NCI-H526 (cell line): Measurements from ENCODE around the gene GPRIN1.
A peak's percentile ranks its signal among the peaks of the same experiment; 100 is the strongest.

Experiments used
- DNase-seq, 2 experiments: peaks; one replicate each; lab custom pipeline; 2025; lab: John Stamatoyannopoulos, UW

The GPRIN1 gene

DNA sequence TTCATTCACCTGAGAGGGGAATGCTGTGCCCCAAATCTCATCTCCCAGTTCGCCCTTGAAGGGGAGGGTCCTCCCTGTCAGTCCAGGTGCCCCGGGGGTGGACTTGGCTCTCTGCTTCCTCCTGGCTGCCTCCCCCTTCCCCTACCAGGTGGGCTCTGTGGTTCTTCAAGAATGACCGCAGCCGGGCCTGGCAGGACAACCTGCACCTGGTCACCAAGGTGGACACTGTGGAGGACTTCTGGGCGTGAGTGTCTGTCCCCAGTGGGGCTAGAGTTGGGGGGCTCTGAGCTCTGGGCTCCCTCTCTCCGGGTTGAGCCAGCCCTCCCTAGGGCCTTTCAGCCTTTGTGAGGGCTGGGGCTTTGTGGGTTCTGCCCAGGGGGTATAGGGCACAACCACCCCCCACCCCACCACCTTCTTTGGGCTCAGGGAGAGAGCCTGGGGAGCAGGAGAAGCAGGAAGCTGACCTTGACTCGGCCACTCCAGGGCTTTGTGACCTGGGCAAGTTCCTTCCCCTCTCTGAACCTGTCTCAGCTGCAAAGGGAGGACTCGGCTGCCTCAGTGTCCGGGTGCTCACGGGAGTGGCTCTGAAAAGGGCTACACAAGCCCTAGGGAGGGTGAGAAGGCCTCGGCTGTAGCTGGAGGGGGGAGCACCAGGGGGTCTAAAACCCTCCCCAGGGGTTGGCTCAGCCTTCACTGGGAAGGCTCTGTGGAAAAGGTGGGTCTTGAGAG lies 33.7 kb upstream of the GPRIN1 start:
- no peak for DNase-seq

DNA sequence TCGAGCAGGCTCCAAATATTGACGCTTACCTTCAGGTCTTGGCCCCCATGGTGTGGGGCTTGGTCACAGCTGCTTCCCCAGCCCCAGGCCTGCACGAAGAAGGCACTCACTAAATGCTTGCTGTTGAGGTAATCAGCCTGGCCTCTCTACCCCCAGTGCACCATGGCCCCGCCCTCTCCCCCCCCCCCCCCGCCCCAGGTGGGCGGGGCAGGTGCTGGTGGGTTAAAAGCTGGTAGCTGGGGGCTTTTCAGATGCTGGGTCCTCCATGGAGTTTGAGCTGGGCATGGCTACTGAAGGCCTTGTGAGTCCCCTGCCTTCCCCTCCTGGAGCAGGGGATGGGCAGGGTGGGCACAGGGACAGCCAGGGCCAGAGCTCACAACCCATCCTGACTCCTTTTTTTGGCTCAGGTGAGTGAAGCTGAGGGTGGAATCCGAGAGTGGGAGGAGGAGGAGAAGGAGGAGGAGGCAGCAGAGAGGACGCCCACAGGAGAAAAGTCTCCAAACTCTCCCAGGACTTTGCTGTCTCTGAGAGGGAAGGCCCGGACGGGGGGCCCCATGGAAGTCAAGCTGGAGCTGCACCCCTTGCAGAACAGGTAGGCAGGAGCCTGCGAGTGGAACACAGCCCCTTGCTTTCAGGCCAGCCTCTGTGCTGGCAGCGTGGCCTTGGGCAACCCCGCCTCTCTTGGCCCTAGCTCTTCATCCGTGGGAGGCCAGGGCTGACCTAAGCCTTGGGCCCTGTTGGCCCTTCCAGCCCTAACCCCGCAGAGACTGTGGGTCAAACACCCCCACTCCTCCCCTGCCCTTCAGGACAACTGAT lies 32.9 kb upstream of the GPRIN1 start:
- no peak for DNase-seq

DNA sequence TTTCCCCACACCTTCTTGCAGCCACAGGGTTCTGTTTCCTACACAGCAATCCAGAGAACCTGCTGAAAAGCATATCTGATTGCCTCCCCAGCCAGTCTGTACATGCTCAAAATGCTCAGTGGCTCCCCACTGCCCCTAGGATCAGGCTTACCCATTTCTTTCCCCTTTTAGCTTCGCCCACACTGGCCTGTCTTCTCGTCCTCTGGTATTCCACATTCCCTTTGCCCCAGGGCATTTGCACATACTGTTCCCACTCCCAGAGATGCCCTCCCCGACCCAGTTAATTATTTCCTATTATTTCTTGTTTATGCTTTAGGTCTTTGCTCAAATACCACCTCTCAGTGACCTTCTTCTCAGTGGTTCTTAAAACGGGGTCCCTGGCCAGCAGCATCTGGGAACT lies 30.7 kb upstream of the GPRIN1 start:
- DNase-seq = no peak

DNA sequence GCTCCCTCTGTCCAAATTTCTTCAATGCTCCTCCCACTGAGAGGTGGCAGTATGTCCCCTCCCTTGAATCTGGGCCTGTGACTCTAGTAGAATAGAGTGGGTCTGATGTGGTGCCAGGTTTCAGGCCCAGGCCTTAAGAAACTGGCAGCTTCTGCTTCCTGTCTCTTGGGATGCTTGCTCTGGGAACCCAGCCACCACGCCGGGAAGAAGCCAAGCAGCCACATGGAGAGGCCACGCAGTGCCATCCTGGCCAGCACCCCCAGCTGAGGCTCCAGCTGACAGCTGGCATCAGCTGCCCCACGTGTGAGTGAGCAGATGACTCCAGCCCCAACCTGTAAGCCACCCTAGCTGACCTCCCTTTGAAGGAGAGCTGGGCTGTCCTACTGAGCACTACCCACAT lies 30.0 kb upstream of the GPRIN1 start:
- DNase-seq = no peak

DNA sequence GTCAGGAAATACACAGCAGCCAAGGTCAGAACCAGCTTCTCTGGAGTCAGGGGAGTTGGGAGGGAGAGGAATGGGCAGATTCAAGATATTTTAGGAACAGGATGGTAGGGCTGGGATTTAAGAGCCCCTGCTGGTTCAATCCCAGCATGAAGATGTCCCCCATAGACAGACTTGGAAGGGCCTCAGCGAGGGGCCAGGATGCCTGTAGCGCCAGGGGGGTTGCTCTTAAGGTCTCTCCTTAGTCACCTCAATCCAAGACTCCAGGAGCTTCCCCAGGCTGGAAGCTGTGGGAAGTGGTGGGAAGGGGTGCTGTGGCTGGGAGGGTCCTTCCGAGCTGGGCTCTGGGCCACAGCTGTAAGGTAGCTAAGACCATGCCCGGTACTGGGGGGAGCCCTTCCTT lies 29.3 kb upstream of the GPRIN1 start:
- no peak for DNase-seq

DNA sequence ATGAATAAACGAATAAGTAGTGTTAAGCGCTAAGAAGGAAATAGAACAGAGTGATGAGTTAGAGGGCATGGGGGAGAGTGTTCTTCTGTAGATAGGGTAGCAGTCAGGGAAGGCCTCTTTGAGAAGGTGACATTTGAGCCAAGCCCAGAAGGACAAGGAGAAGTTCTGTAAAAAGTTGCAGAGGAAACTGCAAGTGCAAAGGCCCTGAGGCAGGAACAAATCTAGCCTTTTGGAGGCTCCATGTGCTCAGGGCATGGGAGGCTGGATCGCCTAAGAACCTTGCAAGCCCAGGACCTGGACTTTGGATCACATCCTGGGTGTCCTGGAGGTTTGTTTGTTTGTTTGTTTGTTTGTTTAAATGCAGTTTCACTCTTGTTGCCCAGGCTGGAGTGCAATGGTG lies 28.5 kb upstream of the GPRIN1 start:
- no peak for DNase-seq

DNA sequence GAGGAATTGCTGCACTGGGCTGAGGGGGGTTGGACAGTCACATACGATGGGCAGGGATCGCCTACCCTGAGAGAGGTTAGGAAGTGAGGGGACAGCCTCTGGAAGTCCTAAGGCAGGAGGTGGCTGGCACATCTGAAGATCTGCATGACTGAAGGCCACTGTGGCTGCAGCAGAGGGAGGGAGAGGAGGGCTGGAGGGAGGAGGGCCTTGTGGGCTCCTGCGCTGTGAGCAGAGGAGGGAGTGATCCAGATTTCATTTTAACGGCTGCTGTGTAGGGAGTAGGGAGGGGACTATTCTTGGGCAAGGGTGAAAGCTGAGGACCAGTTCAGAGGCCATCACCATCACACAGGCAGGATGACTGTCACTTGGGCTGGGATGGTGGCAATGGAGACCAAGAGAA lies 27.6 kb upstream of the GPRIN1 start:
- no peak for DNase-seq

DNA sequence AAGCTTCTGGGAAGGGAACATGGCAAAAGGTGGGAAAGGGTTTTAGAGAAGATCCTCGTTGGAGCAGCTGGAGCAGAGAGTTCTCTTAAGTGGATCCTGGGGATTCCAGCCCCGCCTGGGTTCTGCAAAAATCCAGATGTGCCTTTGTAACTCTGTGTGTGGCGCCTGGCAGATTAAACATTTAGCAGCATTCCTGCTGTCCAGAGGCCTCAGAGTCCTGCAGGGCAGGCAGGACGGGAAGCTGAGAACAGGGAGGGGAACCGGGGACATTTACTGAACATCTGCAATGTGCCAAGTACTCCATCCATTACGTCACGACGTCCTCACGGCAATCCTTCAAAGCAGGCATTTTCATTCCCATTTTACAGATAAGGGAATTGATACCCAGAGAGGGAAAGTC lies 26.5 kb upstream of the GPRIN1 start:
- no peak for DNase-seq

DNA sequence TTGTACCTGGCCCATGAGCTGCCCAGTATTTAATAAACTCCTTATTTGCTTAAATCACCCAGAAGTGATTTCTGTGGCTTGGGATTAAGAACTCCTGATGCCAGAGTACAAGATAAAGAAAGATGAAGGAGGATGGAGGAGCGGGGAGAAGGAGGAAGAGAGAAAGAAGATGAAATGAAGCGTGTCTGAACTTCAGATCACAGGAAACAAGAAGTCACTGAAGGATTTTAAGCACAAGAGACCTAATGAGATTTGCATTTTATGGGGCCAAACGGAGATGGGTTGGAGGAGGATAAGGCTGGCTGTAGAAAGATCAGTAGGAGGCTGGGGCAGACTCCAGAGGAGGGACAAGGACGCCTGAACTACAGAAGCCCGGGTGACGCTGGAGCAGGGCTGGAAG lies 23.6 kb upstream of the GPRIN1 start:
- no peak for DNase-seq

DNA sequence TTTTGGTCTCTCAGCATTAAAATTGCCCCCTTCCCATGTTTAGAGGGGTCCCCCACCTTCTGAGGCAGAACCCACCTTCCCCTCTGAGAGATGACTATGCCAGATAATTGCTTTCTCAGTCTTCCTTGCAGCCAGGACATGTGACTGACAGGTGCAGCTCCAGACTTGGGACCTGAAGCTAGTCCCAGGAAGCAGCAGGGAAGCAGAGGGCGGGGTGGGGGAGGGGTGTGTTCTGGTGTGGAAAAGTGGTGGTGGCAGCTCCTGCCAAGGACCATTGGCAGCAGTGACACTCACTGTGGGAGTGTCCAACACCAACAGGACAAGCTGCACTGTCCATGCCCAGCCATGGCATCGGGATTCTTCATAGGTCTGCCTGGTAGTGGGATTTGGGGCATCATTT lies 22.8 kb upstream of the GPRIN1 start:
- no peak for DNase-seq

DNA sequence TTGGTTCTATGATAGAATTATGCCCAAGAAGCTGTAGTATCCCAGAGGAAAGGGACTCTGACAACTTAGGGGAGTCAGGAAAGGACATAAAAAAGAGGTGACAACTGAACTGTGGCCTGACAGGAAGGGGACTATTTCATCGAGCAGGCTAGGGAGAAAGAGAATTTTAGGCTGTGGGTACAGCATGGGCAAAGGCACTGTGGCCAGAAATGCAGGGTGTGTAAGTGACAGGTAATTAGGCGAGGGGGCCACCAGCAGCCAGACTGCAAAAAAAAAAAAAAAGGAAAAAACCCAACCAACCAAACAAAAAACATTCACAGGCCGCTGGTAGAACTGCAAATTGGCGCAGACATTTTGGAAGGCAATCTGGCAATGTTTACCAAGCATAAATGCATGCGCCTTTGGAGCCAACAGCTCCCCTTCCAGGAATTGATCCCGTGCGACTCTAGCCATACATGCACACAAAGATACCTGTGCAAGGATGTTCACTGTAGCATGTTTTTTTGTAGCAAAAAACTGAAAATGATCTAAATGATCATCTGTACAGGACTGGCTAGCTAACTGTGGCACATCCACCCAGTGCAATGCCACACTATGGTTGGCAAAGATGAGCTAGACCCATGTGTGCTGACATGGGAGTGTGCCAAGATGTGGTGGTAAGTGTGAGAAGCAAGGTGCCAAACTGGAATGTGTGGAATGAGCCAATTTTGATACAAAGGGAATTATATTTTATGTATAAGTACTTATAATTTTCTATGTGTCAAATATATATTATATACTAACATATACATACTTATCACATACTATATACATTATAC lies 21.6 kb upstream of the GPRIN1 start:
- no peak for DNase-seq

DNA sequence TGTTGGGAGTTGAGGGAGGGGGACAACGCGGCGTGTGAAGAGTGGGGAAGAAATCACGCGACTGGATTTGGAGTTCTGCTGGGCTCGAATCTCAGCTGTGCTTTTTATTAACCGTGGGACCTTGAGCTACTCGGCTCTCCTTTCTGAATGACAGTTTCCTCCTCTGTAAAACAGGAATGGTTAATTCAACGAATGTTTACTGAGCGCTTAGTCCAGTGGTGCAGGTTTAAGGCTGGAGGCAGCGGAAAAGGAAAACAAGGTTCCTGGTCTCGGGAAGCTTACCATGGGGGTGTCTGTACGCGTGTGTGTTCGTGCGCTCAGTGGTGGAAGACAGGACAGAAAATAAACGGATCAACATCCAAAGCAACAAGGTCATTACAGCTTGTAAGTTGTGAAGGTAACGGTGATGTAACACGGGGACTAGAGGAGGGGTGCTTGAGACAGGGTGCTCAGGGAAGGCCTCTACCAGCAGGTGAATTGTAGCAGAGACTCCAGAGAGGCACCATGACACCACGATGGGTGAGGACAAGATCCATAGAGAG lies 20.8 kb upstream of the GPRIN1 start:
- DNase-seq = no peak

DNA sequence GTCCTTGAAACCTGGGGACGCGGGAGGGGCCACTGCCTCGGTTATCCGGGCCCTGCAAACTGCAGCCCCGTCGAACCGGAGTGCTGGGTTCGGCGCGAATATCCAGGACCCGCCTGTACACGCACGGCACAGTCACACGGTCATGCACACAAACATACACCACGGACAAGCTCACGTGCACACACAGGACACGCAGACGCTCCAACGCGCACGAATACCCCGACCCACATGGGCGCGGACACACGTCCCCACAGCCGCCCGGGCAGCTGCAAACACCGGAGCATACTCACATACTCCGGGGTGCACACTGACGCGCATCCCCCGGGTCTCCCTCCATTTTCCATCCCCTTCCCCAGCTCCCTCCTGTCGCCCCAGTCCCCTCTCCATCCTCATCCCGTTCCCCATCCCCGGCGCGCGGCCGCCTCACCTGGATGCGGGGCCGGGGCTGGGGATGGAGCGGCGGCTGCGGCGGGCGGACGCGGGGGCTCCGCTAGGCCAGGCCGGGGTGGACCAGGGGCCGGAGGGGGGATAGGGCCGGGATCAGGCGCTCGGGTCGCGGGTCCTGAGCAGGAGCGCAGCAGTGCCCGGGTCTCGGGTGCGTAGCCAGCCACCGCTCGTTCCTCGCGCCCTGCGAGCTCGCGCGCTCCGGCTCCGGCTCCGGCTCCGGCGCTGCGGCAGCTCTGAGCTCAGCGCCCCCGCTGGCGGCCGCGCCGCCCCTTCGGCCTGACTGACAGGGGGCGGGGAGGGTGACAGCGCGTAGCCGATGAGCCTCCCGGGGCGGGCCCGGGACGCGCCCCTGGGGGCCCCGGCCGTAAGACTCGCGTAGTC lies 20.1 kb upstream of the GPRIN1 start, which contains the start of the genes EIF4E1B and SNCB:
Gene EIF4E1B, plus strand, starts transcription at position 823 of the 828 bp plus-strand sequence. CDS start 12,113 bp downstream, outside the sequence.
Gene SNCB, minus strand, starts transcription at position 682 of the 828 bp plus-strand sequence. CDS start 880 bp downstream, outside the sequence.
- peak in 1 of 2 experiments; percentile 67 for DNase-seq

DNA sequence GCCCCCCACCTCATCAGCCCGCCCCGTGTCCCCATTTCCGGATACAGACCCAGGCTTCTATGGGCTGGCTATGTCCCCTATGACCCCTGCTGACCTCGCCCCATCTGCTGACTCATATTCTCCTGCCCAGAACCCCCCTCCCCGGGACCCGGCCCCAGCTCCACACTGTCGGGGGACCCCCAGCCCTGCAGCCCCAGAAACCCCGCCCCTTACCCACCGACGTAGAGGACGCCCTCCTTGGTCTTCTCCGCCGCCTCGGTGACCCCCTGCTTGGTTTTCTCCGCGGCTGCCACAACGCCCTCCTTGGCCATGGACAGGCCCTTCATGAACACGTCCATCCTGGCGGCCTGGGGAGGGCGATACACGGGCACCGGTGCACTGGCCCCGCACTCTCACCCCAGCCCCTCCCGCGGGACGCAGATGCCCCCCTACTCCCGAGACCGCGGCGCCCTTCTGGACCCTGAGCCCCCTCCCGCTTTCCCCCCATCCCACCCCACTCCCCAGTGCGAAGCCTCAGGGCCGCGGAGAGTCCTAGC lies 19.4 kb upstream of the GPRIN1 start:
- DNase-seq = no peak

DNA sequence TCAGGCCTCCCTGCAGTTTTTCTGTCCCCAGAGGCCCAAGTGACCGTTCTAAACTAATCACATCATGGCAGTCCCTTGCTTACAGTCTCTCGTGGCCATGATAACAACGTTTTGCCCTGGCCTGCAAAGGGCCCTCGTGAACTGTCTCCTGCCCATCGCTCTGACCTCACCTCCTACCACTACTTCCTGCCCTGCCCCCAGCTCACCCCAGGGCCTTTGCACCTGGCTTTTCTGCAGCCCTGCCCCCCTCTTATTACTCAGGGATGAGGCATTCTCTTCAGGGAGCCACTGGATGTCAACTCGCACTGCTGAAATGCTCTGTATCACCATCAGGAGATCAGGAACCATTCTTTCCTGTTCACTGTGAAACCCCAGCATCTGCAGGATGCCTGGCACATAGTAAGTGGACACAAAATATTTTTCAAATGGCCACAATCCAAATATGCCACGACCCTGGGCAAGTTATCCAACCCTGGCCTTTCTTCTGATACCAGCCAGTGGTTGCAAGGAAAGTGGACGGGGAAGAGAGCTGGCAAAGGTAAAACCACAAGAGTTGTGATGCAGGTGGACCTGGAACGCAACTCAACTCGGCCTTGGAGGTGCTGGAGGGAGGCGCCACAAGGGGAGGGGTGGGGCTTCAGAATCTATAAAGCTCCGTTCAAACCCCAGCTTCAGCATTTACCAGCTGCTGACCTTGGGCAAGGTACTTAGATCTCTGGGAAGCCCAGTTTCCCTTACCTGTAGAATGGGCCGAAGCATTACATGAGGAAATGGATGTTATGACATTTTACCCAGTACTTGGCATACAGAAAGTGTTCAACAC lies 18.7 kb upstream of the GPRIN1 start:
- DNase-seq = peak in 1 of 2 experiments; percentile 15

DNA sequence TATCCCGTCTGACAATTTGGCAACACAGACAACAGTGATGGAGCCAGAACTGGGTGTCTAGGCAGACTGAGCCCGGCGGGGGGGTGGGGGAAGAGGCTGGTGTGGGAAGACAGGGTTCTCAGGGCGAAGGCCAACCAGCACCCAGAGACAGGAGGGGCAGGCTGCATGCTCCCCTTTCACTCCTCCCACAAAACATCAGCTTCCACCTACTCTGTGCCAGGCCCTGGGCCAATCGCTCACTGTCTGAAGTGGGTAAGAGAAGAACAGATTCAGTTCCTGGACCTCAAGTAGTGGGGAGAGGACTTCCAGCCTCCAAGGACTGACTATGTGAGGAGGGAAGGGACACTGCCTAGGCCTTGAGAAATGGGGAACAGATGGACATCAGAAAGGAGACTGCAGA lies 17.6 kb upstream of the GPRIN1 start:
- no peak for DNase-seq

DNA sequence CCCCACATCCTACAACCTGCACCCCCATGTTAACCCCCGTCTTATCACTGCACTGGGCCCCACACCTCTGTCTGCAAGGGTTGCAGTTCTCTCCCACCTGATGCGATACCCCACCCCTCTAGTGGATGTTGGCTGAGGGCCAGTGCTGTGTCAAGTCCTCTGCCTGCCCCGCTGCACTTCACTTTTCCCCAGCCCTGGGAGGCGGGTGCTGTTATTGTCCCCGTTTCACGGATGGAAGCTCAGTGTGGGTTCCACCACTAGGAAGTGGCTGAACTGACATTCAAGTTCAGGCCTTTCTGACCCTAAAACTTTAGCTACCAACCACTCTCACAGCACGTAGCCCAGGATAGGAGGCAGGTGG lies 16.9 kb upstream of the GPRIN1 start:
- DNase-seq = no peak

DNA sequence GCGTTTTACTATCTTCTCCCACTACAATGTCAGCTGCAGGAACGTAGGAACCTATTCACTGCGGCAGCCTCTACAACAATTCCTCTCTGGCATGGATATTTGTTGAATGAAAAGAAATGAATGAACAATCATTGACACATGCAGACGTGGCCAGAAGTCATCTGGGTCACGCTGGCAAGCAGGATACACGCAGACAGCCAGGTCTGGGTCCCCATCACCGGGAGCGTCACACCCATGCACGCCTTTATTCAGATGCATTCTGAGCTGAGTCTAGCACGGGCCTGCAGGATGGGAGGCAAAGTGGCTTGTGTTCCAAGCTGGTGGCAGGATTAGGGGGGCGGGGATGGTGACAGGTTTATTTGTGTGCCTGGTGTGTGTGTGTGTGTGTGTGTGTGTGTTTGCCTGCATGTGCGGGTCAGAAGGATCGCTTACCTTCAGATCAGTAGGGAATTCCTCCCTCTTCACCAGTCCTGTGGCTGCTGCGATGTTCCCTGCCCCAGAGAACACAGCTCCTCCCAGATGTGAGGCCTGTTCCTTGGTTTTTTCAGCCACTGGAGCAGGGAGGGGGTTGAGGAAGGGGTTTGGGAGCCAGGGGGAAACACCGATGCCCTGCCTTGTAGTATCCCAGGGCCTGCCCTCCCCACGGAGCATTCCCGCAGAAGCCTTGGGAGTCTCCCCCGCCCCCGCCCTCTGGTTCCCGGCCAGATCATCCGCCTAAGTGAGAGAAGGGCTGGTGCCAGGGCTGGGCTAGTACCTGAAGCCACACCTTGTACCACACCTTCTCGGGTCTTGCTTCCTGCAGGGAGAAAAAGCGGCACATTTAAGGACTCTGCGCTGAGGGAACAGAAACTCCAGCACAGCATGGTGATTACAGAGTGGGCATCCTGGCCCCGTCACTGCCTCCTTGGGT lies 16.3 kb upstream of the GPRIN1 start:
- no peak for DNase-seq

DNA sequence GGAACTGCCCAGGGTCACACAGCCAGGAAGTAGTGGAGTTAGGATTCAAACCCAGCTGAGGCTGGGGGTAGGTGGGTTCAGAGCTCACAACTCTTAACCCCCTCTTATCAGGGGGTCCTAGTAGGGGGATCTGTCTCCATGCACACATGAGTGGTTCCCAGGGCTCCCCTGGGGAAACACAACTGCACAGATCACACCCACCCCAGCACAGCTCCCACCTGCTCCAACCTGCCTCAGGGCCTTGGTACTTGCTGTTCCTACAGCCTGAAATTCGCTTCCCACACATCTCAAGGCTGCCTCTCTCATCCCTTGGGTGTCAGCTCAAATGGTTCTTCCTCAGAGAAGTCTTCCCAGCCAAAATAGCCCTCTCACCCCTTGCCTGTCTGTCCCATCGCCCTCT lies 15.6 kb upstream of the GPRIN1 start:
- DNase-seq = no peak
